Measurements from ENCODE around the gene DOCK7.
A peak's percentile ranks its signal among the peaks of the same experiment; 100 is the strongest.

Gene DOCK7

GRCh38 chr1:62448221-62448933 is 239.8 kb downstream of the DOCK7 start:
- TF ChIP-seq CTCF (IDR thresholded peaks at IDR 0.05; ENCODE audit: insufficient read depth, low read depth, low read length, missing control alignments), result no peak
- H3K4me3 ChIP-seq (ENCODE audit: low read length), result no peak overlapping the region
- no peak for DNase-seq (ENCODE audit: low read depth)

GRCh38 chr1:62444701-62445100 is 243.5 kb downstream of the DOCK7 start:
- no peak overlapping the region for H3K4me3 ChIP-seq (ENCODE audit: low read length)
- no peak for TF ChIP-seq CTCF (IDR thresholded peaks at IDR 0.05; ENCODE audit: insufficient read depth, low read depth, low read length, missing control alignments)
- no peak for DNase-seq (ENCODE audit: low read depth)

- no peak overlapping the region for H3K4me3 ChIP-seq (ENCODE audit: low read length)
- no peak for TF ChIP-seq CTCF (IDR thresholded peaks at IDR 0.05; ENCODE audit: insufficient read depth, low read depth, low read length, missing control alignments)
- DNase-seq (ENCODE audit: low read depth), result no peak
These were observed 248.4 kb downstream of the DOCK7 start for GRCh38 chr1:62439652-62440371.

- no peak for DNase-seq (ENCODE audit: low read depth)
- TF ChIP-seq CTCF (IDR thresholded peaks at IDR 0.05; ENCODE audit: insufficient read depth, low read depth, low read length, missing control alignments), result no peak
- peak overlapping the region; percentile 92 for H3K4me3 ChIP-seq (ENCODE audit: low read length)
These were observed 250.0 kb downstream of the DOCK7 start for GRCh38 chr1:62438163-62438562.

- peak; percentile 46 for DNase-seq (ENCODE audit: low read depth)
- no peak for TF ChIP-seq CTCF (IDR thresholded peaks at IDR 0.05; ENCODE audit: insufficient read depth, low read depth, low read length, missing control alignments)
These were observed 250.8 kb downstream of the DOCK7 start for GRCh38 chr1:62437273-62437940.

GRCh38 chr1:62436466-62437272 is 251.5 kb downstream of the DOCK7 start, which contains the start of gene USP1:
Gene USP1, plus strand, starts transcription at chr1:62437049. Its CDS starts 2,819 bp downstream, at chr1:62439868.
- peak within 1 kb of the TSS; percentile 92 for H3K4me3 ChIP-seq (ENCODE audit: low read length)
- no peak for TF ChIP-seq CTCF (IDR thresholded peaks at IDR 0.05; ENCODE audit: insufficient read depth, low read depth, low read length, missing control alignments)
- DNase-seq (ENCODE audit: low read depth), result no peak

More at GRCh38 chr1:62437273-62437940, 250.8 kb downstream of the DOCK7 start:
- H3K4me3 ChIP-seq (ENCODE audit: low read length), result peak overlapping the region; percentile 92
